Activated CD8-positive, alpha-beta memory T cell treated with anti-CD3 and anti-CD28 coated beads, Interleukin-2, amount 50 U/mL, for 4 hours (primary cell): ENCODE data around the gene GPC3.
"Not testable (repeated sequence)": the region's sequence is repeated elsewhere in the genome, so short reads cannot be mapped to it uniquely, and the experiment has no call there.

Source experiments
- DNase-seq: peaks from one replicate; pipeline ENCODE4 v3.0.0-alpha.2; 2020

Gene GPC3

DNA sequence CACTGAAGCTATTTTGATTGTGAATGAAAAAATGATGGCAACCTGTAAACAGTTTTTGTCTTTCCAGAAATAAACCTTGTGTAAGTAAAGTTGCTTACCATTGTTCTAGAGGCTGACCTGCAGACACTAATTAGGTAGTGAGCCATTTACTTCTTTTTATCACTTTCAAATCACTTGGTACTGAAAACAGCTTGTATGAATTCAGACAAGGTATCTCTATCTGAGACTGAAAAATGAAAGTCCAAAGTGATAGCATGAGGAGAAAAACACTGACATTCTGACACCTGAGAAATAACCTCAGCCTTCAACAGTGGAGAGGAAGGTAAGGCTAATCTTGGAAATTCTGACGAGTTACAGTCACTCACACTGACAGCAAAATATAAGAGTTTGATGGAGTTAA is 238.8 kb downstream of the GPC3 start:
- DNase-seq: no peak

DNA sequence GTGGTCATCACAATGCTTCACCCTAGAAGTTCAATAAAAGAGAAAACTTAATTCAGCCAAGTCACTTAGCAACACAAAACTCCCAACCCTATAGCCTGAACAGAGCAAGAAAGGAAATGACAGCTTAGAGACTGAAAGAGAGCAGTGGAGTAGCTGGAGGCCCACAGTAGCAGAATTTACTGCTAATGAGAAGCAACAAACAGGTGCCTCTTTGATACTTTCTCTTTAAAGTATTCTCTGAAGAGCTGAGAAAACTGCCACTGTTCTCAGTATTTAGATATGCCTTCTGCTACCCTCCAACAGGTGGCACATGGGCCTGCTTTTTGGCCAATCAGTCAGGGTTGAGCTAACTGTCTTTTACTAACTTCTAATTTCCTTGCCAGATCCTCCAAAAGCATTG is 240.0 kb downstream of the GPC3 start:
- DNase-seq: no peak

DNA sequence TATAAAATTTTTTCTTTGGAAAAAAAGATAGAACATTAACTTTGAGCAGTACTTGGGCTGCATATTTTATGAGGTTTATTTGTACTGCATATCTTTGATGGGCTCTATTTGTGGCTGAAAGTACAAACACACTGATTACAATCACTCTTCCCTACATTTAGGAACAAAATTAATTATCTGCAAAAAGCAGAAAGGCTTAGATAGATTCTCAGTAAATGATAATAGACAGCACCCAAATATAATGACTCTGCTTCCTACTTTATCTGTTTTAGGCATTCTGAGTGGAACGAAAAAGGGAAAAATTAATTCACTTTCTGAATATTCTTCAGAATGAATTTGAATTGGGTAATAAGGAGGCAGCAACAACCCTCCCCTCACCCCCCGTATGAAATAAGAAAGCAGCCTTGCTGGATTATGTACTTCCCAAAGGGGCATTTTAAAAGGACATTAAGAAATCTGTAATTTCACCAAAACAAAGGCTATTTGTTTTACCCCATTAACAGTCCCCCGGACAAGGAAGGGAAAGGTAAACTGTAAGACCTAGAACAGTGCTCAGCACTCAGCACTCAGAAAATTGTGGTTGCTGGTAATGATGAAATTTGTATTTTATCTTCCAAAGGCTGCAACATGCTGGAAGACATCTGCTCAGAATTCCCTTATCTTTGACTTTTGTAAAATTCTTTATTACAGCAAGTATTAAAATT is 242.6 kb downstream of the GPC3 start:
- DNase-seq: no peak

DNA sequence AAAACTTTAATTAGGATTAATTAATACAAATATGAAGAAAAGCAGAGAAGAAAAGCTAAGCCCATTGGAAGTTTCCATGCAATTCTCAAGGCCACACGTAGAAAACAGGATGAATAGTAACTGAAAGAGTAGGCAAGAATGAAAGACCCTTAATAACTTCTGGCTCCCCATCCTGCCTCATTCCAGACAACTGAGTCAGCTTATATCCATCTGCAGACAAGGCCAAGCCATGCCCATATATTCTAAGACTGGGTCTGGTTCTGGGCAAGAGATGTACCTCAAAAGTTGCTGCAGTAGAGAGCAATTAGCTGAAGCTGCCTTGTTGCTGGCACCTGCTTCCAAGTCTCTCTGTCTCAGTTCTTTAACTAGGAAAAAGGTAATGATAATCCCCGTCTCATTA is 244.1 kb downstream of the GPC3 start:
- no peak for DNase-seq

DNA sequence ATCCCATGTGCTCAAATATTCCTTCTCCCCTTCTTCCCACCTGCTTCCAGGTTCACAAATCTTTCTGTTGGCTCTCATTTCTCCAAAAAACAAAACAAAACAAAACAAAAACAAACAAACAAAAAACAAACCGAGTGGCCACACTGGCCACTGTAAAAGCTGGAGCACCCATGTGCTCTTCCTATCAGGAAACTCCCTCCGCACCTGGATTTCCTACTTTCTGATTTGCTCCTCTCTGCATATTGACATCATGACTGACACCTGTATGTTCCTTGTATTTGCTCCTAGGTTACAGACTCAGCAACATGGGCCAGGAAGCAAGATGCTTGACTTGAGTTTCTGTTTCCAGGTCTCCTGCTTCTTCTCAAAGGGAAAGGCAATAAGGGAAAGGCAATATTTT is 258.8 kb downstream of the GPC3 start:
- DNase-seq: no peak

DNA sequence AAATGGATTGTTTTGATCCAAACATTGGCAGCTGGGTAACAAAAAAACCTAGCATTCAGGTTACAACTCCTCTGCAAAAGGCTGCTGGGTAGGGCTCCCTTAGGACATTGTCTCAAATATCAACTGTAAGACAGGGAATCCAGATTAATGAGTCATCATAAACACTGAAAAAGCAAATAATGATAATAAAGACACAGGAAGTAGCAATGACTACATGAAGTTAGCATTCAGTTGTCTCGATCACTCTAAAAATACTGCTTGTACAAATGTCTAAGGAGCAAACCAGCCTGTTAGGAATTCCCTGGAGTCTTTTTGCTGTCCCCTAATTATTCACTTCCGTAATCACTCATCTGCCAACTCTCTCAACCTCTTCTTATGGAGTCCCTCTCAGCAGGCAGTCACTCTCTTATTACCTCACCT is 259.2 kb downstream of the GPC3 start:
- no peak for DNase-seq

DNA sequence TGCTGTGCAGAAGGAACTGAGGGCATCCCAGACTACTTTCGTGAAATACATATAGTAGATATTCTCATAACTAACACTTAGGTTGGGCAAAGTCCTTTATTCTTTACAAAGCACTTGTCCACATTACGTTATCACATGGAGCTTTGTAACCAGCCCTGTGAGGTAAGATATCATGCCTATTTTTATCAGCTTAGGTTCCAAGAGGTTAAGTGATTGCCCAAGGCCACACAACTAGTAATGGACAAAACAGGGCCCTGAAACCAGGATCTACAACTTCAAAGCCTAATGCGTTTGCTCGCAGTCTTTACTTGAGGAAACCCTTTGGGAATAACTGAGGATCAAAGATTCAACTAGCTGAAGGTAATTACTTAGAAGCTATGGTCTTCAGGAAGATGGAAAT is 261.5 kb downstream of the GPC3 start:
- DNase-seq: no peak

DNA sequence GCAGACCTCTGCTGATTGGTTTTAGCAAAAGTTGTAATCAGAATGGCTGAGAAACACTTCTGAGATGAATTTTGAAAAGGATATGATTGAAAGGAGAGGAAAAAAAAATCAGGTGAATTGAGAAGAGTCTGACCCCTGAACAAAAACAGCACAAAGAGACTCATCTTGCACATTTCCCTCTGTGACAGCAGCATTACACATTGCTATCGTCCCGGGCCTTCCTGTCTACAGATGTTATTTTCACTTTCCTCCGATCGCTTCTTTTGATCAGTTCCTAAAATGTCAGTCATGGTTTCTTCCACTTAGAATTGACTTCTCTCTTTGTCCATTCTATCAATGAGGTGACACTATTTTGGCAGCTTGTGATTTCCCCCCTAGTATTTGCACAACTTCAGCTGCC is 262.6 kb downstream of the GPC3 start:
- DNase-seq: no peak

DNA sequence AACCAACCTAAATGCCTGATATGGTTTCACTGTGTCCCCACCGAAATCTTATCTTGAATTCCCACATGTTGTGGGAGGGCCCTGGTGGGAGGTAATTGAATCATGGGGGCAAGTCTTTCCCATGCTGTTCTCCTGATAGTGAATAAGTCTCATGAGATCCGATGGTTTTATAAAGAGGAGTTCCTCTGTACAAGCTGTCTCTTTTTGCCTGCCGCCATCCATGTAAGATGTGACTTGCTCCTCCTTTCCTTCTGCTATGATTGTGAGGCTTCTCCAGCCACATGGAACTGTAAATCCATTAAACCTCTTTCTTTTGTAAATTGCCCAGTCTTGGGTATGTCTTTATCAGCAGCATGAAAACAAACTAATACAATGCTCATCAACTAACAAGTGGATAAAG is 265.1 kb downstream of the GPC3 start:
- not testable (repeated sequence) for DNase-seq

DNA sequence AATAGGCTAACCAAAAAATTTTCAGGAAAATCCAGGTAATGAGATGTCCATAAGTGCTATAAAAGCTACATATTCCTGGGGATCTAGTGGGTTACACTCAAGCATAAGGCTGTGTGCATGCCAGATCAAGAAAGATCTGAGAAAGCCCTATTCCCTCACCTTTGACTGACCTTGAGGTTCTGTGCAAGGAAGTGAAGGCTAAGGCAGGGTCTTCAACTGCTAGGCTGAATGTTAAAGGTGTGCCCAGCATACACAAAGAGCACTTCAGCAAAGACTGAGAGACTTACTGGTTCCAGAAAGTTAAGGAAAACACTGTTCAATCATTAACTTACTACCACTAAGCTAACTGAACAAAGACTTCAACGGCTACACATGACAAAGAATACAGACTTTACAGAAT is 269.7 kb downstream of the GPC3 start:
- DNase-seq: no peak

DNA sequence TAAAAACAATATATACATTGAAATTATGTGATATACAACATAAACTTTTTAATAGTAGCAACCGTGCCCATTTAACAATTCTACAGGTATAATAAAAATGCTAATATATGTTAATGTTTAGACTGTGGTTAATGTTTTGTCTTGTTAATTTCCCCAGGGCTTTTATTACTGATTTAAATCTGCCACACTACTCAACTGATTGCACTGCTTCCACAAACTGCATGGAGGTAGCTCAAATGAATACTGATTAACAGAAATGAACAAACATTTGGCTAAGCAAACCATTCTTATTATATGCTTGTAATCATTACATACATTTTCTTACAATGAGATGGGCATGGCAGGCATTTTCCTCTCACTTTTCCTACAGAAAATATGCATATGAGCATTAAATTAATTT is 275.9 kb downstream of the GPC3 start:
- no peak for DNase-seq

DNA sequence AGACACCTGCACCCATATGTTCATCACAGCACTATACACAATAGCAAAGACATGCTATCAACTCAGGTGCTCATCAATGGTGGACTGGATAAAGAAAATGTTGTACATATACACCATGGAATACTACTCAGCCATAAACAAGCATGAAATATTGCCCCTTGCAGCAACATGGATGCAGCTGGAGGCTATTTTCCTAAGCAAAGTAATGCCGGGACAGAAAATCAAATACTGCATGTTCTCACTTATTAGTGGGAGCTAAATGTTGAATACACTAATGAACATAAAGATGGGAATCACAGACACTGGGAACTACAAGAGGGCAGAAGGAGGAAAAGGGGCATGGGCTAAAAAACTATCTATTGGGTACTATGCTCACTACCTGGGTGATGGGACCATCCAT is 278.5 kb downstream of the GPC3 start:
- no peak for DNase-seq

DNA sequence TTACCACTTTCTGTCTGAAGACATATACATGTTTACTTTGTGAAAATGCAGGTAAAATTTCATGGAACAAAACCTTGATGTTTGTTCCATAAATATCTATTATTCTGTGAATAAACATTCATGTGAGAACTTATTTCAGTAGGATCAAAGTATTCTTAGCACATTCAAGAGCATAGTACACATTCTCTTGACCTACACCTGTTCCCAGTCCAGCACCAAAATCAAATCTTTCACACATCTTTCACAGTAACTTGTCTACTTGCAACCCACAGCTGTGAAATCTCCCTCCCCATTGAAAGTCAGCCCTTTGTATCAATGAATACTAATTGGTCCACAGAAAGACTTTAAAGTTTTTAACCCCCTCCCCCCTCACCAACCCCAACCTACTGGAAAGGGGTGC is 283.2 kb downstream of the GPC3 start:
- DNase-seq: no peak

DNA sequence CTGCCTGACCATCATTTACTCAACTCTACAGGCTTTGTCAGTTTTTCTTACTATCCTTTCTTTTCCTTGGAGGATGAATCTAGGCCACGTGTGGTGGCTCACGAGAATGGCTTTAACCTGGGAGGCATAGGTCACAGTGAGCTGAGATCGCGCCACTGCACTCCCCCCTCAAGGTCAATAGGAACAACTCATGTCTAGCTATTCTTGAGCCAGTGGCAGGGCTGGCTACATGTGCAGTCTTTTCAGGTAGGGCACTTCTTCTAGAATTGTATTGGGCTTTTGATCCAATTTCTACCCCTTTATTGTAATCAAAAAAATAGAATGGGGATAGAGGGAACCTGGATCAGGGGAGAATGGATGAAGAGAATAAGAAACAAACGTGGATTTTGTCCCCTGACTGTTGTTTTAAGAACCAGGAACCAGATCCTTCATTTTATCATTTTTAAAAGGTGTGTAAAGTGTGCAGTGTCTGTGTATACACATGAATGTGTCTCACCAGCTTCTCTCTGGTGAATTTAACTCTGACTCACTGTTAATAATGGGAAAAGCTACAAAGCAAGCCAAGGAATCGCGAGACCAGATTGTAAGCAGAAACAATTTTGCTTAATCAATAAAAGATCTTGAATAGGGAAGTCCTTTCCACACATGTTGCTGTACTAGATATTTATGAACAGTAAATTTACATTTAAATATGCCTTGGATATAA is 286.2 kb downstream of the GPC3 start:
- no peak for DNase-seq

DNA sequence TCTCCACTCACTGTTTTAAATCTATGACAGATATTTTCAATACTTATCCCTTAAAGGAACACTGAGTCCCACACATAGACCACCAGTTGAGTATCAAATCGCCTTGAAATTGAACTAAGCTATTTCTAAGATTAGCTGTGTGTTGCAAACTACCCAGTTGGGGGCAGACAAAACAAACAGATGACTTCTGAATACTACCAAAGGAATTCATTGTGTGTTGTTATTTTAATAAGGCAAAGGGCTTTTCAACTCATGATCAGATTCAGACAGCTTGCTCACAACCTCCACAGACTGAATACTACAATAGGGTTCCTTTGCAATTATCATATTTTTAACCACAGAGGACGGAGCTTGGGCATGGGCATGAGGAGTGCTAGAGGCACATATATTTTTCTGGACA is 287.1 kb downstream of the GPC3 start:
- no peak for DNase-seq

DNA sequence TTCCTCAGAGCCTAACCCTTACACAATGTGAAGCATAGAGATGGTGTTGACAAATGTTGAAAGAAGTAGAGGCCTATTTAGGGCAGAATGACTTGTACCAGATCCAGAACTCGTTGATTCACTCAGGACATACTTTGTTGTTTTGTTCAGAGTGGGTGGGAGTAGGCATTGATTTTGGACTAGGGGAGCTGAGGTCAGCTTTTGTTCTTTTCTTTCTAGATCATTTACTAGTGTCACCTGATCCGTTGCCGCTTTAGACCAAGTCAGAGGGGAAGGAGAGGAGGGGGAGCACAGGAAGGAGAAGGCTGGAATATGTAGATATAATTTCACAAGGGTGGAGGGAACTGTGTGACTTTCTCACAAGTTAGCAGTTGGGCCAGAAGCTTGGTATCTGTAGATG is 287.7 kb downstream of the GPC3 start:
- DNase-seq: no peak

DNA sequence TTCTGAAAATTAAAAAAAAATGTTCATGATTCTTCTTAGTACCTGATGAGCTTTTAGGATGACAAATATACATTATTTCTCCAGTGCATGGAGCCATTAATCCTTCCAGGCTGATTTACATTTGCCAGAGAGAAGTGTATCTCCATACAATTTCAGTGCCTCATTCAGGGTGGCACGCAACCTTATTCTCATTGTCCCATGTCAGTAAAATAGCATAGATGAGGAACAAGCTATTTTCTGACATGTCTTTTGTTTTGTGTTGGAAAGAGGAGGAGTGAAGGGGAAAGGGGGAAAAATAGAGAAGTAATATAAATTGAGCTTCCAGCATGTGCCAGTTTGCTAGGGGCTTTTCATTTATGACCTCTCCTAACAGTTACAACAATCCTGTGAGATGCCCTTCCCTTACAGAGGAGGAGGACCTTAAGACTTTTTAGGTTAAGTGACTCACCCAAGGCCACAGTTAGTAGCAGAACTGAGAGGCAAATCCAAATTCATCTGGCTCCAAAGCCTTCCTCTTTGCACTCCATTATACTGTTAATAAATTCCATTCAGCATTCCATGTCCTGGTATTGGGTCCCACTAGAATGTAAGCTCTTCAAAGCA is 295.3 kb downstream of the GPC3 start:
- no peak for DNase-seq

DNA sequence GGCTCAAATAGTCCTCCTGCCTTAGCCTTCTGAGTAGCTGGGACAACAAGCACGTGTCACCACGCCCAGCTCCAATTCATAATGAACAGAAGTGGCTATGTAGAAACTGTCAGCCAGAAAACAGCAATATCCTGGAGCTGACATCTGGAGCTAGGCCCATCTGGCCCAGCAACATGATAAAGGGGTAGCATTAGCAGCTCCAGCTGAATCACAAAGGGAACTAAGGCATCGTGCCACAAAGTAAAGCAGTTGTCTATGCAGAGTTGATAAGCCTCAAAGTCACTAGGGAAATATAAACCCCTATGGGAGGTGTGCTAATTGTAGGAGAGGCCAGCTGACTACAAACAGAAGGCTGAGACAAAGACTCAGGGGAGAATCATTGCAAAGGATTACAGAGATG is 299.6 kb downstream of the GPC3 start:
- no peak for DNase-seq

DNA sequence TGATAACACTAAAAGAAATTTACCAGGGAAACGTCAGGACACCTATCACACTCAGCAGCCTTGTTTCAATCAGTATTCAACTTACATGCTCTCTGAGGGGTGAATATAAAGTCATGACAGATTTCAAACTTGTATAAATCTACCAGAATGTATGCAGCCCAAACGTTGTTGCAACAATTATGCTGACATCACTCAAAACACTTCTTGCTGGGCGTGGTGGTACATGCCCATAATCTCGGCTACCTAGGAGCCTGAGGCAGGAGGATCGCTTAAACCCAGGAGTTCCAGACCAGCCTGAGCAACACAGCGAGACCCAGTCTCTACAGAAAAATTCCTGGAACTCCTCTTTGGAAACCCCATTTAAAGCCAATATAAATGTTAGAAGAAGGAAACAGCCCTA is 303.5 kb downstream of the GPC3 start:
- no peak for DNase-seq

DNA sequence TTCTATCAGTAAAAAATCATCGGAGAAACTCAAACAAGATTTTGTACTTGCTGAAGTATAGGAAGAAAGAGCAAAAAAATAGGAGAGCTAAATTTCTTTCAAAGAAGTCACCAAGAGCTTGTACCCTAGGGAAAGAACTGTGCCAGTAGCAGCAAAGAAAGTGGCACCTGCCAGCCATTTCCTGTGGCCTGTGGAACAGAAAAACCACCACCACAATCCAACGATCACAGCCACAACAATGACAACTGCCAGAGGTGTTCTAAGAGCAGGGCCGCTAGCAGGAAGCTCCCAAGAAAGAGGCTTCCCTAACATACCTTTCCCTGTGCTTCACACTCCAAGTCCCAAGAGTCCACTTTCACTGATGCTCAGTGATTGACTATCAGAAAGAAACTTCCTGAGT is 304.0 kb downstream of the GPC3 start:
- DNase-seq: no peak

DNA sequence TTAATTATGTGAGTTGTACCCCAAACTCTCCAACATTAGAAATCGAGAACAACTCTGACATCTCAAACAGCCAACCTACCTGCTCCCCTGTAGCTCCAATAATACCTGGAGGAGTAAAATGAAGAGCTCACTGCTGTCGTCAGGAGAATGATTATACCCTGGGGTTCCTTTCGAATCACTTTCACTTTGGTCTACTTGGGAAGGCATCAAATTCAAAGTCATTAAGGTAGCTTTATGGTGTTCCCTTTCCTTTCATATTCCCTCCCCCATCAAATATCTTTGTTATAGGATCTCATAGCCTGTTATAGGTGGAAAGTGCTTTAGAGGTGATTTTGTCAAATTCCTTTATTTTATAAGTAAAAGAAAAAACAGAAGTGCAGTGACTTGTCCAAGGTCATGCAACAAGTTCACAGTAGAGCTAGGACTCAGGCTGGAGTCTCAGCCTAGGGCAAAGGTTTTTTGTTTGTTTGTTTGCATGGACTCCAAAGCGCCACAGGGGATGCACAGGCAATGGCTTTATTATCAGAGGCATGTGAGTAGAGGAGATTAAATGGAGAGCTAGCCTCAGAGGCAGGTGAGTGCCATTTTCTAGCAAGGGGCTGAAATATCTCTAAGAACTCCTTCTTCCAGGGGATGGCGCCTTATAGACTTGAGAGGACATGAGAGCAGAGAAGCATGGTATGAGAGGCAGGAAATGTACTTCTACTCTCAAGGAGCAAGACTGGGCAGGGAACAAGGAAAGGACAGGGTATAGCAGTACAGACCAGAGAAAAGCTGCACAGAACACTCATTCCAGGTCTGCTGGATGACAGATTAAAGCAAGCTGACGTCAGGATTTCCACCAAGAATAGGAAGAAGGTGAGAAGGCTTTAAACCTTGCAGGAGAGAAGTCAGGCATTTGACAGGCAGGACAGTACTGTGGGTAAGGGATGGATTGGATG is 308.0 kb downstream of the GPC3 start:
- DNase-seq: no peak

DNA sequence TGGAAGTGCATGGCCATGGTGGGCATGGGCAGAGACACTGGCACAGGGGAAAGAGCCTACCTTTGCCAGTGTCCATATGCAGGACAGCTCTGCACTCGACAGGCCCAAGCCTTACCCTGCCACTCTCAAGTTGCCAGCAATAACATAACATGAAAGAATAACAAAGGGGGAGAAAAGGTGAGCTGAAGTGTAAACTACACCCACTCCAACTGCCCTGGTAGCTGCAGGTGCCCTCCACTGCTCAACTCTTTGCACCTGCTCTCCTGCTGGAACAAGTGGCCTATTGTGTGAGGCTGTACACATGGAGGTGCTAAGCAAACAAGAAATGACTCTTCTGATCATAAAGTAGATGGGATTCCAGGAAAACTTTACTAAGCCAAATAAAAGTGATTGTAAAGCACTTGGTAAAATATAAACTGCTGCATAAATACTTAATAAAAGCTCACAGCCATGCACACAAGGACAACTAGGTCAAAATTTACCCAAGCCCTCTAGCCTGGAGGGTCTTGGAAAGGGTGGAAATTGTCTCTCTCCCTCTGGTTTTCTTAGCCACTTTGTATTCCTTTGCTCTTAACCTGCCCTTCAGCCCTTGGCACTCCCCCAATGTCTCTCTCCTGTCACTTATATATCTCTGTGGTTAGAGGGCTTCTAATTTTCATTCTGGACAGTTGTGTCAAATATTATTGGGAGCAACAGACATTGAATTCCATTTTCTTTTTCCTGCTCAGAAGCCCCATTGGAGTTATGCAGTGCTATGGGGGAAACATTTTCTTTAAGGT is 308.9 kb downstream of the GPC3 start:
- no peak for DNase-seq
